NCI-H460 (cell line): Measurements from ENCODE around the gene PLD5. TPM values are rescaled to one million over a fixed set of nuclear protein-coding genes. Genes with fewer than 3 reads are reported as not detected.
"Not testable (repeated sequence)": the region's sequence is repeated elsewhere in the genome, so short reads cannot be mapped to it uniquely, and the experiment has no call there.

Source experiments
- DNase-seq: peaks from one replicate; pipeline ENCODE4 v3.0.0-alpha.2; 2016; ENCODE audit warnings: low read depth; ENCODE audit errors: extremely low read depth
- total RNA-seq: library from RNA; depleted of rRNA; stranded (reverse); fragments of >200 nt; shearing (Covaris generic); gene quantifications from 2 replicates; pipeline ENCODE4 v1.2.3, GENCODE V29; 2014

PLD5 gene
- total RNA-seq, 1 experiment from 2014 or later: not detected

DNA sequence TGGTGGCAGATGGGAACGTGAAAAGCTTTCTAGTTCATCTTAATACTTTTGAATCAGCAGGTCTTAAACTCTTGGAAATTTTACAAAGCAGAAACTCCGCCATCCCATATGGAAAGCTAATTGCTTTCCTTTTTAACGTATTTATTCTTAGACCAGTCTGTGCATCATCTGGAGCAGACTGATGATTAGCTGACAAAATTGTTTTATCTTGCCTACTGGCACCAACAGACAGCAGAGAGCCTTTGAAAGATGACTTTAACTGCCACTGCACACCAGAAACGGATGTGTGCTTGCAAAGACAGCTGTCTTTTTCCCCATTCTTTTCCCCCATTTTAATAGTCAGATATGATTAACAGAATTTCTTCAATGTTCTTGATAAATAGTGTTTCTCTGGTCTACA, 97.0 kb downstream of the PLD5 start:
- DNase-seq: no peak

DNA sequence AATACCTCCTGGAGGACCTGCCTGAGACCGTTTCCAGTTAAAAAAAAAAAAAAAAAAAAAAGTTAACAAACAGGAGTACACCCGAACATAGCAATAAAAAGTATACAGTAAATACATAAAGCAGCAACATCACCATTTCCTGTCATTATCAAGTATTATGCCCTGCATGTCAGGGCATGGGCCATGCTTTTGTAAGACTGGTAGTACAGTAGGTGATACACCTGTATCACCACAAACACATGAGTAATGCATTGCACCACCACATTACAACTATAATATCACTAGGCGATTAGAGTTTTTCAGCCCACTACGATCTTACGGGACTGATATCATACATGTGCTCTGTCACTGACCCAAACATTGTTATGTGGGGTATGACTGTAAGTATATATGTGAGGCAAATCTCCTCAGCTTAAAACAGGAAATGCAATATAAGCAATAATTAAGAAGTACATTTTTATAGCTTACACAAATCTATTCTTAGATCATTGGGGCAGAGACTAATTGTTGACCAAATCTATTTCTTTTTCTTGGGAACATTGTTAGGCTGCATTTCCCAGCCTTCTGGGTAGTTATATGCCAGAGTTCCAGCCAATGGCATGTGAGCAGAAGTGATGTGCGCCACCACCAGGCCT, 98.1 kb downstream of the PLD5 start:
- no peak for DNase-seq

DNA sequence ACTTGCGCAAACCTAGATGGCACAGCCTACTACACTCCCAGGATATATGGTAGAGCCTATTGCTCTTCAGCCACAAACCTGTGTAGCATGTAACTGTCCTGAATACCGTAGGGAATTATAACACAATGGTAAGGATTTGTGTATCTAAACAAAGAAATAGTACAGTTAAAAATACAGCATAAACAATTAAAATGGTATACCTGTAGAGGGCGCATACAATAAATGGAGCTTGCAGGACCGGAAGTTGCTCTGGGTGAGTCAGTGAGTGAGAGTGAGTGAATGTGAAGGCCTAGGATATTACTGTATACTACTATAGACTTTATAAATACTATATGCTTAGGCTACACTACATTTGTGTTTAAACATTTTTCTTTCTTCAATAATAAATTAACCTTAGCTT, 99.3 kb downstream of the PLD5 start:
- DNase-seq: peak; percentile 4

DNA sequence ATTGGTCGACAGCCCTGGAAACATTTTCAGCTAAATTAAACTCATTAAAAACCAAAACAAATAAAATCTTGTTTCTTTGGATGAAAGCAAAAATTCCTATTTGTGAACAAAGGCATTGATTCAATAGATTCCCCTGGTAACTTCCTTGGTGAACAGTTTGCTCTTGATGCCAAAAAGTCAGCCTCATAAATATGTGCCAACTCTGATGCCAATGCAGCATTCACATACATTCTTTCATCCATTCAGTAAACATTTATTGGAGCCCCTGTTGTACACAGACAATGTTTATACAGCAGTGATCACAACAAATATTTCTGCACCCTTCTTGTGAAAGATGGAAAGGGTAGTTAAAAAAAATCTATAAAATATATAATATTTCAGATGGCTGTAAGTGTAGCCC, 107.8 kb downstream of the PLD5 start:
- no peak for DNase-seq

DNA sequence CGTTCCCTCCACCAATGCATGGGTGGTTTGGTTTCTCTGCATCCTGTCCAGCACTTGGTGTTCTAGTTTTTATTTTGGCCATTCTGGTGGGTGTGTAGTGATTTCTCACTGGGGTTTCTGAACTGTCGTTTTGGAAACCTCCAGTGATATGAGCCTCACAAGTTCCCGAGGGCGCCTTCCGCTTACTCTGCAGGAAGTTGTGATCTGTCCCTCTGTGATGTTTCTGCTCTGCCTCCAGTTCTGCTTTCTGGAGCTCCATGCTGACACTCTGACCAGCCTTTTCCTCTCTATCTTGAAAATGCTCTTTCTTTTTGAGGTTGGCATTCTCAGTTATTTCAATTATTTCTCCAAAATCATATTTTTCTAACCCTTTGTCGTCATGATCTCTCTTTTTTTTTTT, 111.6 kb downstream of the PLD5 start:
- DNase-seq: no peak

DNA sequence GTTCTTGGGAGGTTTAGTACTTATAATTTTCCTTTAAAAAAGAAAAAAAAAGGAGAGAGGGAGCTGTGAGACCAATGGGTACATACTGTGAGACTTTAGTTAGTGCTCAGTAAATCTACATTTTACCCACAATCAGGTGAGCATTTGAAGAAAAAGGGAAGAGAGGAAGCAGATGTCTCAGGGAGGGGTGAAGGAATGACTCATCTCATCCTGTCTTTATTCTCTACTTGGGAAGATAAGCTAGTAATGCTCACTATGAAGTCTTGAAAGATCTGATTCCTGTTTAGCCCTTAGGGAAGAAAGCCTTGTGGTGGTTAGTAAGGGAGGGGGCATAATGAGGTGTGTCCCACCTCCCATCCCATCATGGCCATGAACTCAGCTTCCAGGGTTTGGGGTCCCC, 112.6 kb downstream of the PLD5 start:
- DNase-seq: no peak

DNA sequence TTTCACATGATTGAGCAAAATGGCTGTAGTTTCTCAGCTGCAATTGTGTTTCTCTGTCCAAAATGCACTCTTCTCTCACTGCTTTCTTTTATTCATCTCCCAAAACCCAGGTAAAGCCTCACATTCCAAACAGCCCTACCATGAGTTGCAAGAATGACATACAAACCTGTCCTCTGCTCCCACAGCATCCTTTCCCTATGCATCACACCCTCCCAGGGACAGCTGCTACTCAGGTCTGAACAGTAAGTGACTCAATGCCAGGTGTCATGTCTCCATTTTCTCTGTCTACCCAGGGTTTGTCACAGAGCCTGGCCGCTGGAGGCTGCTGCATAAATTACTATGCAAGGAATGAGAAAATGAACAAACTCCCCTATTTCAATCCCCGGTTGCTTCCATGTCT, 118.5 kb downstream of the PLD5 start:
- DNase-seq: no peak

DNA sequence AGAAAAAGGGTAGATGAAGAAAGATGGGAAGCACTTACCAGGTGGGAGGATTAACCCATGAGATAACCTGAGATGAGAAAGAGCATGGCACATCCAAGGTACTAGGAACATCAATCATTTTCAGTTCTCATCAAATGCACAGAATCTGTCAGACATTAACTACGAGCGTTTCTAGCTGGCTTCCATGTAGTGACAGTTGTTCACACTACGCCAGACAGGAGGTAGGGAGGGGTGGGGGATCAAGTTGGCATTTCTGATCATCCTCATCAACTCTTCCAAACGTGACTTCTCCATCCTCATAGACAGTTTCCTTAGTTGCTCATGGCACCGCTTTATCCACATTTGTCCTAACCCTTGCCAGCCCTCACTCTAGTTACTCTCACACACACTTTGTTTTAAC, 120.2 kb downstream of the PLD5 start:
- DNase-seq: no peak

DNA sequence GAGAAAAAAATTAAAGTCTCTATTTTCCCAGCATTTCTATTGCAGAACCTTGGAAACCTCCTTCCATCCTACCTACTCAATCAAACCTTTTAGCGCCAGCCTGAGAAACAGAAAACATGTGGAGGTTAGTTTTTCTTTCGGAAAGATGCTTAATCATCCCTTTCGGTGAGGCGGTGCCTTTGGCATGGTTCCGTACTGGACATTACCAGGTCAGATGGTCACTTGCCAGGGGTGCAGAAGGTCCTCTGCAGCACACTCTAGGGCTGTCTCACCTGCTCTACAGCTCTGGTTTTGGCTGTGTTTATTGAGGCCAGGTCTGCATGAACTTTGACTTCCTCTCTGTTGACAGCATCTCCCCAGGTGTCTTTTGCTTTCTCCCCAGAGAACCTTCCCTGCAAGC, 121.5 kb downstream of the PLD5 start:
- DNase-seq: no peak

DNA sequence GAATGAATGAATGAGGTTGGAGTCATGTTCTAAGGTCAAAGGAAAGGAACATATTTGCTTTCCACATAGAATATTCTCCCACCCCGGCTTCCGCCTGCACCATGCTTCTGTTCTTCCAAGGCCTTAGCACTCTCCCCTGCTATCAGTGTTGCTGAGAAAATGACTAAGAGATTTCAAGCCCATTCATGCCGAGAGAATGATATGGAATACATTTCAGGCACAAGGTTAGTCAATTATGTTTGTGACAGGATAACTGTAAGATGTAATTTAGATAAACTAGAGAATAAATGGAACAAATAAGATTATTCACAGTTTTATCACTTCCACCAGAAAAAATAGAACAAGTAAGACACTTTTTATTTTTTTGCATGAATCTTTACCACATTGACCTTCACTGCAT, 122.6 kb downstream of the PLD5 start:
- DNase-seq: no peak

DNA sequence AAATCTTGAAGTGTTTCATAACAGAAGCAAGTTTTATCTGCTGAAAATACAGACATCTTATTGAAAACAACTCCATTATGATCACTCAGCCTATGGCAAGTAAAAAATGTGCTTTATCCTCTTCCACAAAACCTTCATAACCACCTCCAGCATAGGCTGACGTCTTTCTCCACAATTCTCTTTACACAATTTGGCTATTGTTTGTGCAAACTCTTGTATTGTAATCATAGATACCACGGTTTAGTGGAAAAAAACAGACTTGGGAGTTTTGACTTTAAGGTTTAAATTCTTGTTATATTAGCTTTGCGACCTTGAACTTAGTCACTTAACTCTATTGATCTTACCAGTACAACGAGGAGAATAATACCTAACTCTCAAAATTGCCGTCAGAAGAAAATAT, 126.1 kb downstream of the PLD5 start:
- no peak for DNase-seq

DNA sequence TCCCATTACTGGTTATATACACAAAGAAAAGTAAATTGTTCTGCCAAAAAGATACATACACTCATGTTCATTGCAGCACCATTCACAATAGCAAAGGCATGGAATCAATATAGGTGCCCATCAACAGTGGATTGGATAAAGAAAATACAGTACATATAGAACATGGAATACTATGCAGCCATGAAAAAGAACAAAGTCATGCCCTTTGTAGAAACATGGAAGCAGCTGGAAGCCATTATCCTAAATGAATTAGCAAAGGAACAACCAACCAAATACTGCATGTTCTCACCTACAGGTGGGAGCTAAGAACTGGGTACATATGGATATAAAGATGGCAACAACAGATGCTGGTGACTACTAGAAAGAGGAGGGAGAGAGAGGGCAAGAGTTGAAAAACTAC, 132.6 kb downstream of the PLD5 start:
- DNase-seq: no peak

DNA sequence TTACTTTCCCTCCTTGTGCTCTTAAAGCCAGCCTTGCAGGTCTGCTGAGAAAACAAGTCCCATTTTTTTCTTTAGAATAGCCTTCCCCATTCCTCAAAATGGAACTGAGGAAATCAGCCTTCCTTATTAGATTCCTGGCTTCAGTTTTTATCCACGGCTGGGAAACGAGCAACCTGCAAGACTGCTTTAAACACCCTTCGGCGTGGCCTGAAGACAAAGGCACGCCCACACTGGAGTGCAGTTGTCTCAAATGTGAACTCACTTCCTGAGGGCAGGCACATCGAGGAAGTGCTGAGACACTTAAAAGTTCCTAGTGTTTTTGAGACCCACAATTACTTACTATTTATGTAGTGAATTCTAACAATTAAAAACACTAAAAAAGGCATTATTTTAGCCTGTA, 148.4 kb downstream of the PLD5 start:
- DNase-seq: not testable (repeated sequence)

DNA sequence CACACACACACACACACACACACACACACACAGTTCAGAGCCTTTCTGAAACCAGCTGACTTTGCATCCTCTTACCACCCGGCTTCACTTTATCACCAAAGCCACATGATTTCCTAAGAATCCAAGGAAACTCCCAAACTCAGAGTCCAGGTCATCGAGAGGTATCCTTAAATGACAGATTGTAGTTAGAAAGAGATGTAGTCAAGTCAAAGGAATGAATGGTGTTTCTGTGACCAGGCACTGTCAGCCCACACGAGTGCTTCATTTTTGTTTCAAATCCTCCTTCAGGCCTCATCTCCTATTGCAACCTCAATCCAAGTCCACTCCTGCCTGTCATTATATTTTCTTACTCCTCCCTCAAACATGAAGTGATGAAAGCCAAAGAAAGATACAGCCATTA, 174.1 kb downstream of the PLD5 start:
- not testable (repeated sequence) for DNase-seq

DNA sequence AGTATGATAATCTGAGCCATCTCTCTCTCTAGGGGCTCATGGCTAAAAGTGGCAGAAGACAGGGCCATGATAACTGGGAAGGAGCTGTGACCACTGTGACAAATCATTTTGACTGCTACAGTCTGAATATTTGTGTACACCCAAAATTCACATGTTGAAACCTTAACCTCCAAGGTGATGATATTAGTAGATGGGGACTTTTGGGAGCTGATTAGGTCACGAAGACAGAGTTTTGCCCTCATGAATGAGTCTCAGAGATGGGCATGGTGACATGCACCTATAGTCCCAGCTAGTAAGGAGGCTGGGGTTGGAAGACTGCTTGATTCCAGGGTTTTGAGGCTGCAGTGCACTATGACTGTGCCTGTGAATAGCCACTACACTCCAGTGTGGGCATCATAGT, 174.9 kb downstream of the PLD5 start:
- no peak for DNase-seq

DNA sequence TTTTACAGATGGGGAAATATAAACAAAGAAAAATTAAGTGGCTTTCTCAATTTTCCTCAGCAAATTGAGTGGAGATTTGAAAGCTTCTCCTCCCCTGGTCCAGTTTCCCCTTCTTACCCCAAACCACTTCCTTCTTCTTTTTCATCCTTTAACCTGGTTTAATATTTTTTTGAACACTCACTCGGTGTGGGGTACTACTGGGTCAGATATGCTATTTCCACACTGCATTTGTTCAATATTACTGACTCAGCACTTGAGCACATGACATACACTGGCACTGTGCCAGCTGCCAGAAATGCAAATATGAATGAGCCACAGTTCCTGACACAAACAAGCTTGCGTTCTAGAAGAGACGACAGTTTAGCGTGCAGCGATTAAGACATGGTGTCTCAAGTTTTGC, 193.6 kb downstream of the PLD5 start:
- not testable (repeated sequence) for DNase-seq

DNA sequence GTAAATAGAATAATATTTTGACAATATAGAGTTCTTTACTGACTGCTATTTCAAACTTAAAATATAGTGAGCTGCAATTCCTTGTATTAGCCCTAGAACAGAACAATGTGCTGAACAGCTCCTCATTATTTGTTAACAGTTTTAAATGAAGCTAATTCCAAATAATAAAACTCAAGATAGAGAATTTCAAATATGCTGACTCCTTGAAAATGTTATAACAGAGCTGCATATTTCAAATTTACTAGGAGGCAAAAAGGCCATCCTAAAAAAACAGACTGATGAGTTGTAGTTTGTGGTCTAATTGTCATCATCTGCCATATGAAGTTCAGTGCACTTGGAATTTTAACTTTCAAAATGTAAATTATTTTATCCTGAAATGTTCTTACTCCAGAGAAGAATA, 197.1 kb downstream of the PLD5 start:
- DNase-seq: not testable (repeated sequence)

DNA sequence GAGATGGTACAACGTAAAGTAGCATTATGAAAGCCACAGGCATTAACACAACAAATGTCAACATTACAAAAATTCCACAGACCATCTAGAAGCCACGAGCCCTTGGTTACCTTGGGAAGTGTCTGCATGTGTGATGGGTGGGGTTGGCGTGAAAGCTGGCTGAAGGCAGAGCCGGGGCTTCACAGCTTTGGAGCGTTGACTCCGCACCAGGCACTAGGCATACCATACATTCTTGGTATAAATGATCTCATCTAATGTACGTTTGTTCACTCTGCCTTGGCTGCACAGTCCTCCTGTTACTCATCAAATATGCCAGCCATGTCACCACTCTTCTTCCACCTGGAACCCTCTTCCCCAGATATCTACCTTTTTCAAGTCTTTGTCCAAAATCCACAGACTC, 202.5 kb downstream of the PLD5 start:
- not testable (repeated sequence) for DNase-seq

DNA sequence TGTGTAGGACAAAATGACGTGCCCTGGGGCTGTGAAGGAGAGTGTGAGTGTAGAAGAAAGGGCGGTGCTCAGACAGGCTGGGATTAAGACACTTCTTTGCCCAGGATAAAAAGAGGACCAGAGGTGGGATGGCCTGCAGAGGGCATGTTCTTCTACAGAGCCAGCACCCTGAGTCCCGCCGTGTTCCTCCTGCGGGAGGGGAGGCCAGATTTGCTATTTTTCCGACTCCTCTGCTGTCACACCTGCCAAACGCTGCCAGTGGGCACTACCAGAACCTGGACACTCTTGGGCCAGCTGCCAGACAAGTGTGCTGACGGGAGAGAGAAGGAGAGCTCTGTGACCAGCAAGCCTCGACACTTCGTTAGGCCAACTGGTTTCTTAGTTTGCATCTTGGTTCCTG, 206.4 kb downstream of the PLD5 start:
- no peak for DNase-seq

DNA sequence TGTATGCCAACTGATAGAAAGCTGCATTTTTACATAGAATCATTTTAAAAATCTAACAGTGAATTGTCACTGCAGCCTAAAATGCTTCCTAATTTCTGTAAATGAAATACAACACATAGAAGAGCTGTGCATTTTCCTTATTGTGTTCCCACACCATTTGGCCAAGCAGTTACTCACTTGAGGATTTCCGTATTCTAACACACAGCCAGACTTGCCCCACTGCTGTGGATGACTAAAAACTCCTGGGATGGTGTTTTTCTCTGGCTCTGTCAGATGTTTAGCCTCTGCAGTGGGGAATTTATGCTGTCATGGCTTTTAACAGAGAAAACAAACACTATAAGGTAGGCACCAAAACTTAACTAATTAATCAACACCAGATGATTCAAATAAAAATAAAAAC, 209.6 kb downstream of the PLD5 start:
- not testable (repeated sequence) for DNase-seq

DNA sequence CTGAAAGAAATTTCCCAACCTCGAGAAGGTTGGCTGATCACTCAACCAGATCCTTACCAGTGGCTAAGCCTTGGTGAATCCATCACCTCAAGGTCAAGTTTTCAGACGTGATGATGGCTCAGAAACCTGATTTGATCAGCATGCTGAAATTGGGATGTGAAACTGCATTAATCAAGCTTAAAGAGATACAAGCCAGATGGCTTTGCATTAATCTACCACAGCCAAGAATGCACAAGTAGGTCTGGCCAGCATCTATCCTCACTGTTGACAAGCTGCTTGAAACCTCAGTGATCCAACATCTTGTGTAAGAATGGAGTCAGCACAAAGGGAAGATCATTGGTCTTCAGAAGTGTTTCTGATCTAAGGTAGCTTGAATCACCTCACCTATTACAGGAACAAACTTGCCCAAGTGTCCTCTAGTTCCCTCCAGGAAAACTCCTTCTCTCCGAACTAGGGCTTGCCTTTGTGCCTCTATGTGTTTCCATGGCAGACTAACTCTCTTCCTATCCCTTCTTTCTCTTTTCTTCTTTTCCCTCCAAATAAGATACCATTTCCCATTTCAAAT, 210.3 kb downstream of the PLD5 start:
- not testable (repeated sequence) for DNase-seq

DNA sequence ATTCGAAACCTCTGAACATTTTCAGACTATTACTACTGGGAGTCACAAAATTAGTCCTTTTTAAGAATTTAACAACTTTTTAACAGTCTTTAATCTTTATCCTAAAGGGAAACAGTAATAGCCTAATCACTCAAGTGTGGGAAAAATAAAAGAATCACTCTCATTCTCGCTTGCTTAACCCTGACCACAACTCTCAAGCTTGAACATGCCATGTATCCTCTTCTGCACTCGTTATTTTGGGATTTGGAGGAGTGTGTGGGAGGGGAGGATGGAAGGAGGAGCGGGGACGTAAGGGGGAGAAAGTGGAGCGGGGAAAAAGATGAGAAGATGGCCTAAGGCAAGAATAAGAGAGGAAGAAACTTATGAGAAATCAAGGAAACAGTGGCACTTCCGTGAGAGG, 215.8 kb downstream of the PLD5 start:
- DNase-seq: not testable (repeated sequence)

DNA sequence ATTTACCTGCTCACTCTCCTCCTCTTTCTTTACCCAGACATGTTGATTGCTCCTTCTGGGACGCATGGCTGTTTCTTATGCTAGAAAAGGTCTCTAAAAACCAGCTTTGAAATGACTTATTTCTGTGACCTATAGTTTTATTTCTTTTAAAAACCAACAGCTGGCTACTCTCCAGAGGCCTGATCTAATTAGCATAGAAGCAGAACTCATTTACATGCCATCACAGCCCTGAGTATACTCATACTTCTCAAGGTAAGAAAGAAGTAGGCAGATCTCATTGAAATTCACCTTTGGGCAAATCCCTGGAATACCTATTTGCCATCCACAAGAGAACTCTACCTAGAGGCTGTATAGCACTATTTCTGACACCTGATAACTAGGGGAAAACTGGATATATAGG, 230.7 kb downstream of the PLD5 start:
- not testable (repeated sequence) for DNase-seq
